ENCODE measurements around the gene ISM1. TPM values are rescaled to one million over a fixed set of nuclear protein-coding genes. Genes with fewer than 3 reads are reported as not detected.

ISM1 gene
- total RNA-seq, 1 donor from 2014 or later: 0.36 TPM

DNA sequence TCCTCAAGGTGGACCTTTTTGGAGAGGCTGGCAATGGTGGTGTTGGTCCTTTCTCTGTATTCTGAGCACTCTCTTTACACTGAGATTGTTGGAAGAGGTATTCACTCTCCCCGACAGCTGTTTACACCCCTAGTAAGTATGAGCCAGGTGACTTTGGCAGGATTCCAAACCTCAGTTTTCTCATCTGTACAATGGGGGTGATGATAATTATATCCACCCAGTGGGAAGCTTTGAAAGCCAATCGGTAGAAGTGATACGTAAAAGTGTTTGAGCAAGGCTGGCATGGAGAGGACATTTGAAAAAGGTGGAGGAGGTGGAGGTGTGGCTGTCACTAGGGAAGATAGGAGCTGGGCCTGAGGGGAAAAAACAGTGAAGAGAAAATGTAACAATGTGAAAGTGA lies 35.5 kb downstream of the ISM1 start:
- Mint-ChIP-seq H3K36me3 (ENCODE audit: insufficient read depth) (no peaks in the 10 kb centered on the region), H3K4me1 (ENCODE audit: low read depth) (peaks cover 7% of the 10 kb centered on the region), H3K9me3 (ENCODE audit: low read depth) (no peaks in the 10 kb centered on the region), H3K4me3 (ENCODE audit: low read depth) (no peak overlapping the region), H3K27ac (no peak overlapping the region), H3K27me3 (peaks cover 6% of the 10 kb centered on the region)
- TF ChIP-seq, protein P1, sequence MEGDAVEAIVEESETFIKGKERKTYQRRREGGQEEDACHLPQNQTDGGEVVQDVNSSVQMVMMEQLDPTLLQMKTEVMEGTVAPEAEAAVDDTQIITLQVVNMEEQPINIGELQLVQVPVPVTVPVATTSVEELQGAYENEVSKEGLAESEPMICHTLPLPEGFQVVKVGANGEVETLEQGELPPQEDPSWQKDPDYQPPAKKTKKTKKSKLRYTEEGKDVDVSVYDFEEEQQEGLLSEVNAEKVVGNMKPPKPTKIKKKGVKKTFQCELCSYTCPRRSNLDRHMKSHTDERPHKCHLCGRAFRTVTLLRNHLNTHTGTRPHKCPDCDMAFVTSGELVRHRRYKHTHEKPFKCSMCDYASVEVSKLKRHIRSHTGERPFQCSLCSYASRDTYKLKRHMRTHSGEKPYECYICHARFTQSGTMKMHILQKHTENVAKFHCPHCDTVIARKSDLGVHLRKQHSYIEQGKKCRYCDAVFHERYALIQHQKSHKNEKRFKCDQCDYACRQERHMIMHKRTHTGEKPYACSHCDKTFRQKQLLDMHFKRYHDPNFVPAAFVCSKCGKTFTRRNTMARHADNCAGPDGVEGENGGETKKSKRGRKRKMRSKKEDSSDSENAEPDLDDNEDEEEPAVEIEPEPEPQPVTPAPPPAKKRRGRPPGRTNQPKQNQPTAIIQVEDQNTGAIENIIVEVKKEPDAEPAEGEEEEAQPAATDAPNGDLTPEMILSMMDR (IDR thresholded peaks at IDR 0.05; ENCODE audit: unreplicated experiment): no peak
- DNase-seq (ENCODE audit: low spot score, unreplicated experiment): no peak

DNA sequence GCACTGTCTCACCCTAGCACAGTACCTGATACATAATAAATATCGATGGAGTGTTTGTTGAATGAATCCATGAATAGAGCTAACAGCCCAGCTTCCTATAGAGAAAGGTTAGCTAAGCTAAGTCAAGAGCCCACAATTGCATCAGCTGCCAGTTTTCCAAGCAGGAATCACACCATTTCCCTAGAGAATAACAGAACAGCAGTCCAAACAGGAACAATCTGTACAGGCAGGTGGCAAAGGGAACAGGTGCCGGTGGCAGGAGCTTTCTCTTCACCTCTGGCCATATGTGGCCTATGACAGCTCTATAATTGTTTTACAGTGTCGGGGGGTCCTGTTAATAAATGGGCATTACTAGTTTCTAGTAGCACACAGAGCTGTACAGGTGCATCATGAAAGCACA lies 38.8 kb downstream of the ISM1 start:
- TF ChIP-seq, protein P1 (IDR thresholded peaks at IDR 0.05; ENCODE audit: unreplicated experiment): no peak
- H3K27me3 Mint-ChIP-seq: no peaks in the 10 kb centered on the region
- peaks cover 15% of the 10 kb centered on the region for H3K4me1 Mint-ChIP-seq (ENCODE audit: low read depth)
- DNase-seq (ENCODE audit: low spot score, unreplicated experiment): no peak
- no peaks in the 10 kb centered on the region for H3K36me3 Mint-ChIP-seq (ENCODE audit: insufficient read depth)
- H3K9me3 Mint-ChIP-seq (ENCODE audit: low read depth): no peaks in the 10 kb centered on the region
- H3K4me3 Mint-ChIP-seq (ENCODE audit: low read depth): no peak overlapping the region
- H3K27ac Mint-ChIP-seq: no peak overlapping the region

DNA sequence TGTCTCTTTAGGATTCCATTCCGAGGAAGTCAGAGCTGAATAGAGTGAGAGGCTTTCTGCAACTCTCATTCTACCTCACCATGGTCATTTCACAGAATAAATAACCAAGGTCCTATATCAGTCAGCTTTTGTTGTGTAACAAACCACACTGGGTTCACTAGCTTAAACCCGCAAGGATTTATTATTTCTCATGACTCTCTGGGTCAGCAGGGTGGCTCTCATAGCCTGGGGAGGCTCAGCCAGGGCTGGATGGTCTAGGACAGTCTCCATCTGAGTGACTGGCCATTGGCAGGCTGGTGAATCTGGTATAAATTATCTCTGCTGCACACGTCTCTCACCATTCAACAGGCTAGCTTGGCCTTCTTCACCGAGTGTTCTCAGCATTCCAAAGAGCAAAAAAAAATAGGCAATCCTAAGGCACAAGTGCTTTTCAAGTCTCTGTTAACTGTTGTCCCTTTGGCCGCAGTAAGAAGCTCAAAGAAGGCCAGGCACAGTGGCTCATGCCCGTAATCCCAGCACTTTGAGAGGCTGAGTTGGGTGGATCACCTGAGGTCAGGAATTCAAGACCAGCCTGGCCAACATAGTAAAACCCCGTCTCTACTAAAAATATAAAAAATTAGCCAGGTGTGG lies 39.7 kb downstream of the ISM1 start:
- no peaks in the 10 kb centered on the region for H3K9me3 Mint-ChIP-seq (ENCODE audit: low read depth)

DNA sequence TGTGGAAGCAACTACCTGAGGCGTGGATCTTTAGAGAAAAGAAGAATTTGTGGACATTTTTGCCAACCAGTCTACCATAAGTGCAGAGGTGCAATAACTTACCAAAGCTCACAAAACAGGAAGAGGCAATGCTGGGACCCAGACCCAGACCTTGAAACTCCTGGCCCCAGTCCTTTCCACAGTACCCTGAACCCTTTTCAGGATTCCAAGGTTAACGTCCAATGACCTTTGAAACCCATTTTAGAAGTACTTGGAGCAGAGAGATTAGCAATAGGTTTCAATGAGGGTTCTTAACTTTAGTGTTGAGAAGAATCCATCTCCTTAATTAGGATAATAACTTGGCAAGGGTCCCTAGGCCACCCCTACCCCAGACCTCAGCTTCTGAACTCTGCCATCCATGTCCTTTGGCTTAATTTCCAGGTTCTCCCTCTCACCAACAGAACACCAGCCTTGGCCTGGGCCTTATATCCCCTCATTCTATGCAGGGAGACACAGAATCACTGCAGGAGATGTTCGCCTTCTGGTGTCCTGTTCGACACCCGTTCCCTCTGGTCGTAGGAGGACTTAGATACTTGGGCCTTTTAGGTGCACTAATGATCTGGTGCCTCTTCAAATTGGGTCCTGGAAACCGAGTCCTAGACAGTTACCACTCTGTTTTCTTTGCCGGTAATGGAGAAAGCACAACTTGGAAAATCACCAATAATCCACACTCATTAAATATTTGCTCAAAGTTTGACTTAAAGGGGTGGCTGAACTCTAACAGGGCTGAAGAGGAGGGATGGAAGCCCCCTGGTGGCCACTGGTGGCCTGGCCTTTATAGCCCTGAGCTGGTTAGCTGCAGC lies 40.6 kb downstream of the ISM1 start:
- TF ChIP-seq, protein P1 (IDR thresholded peaks at IDR 0.05; ENCODE audit: unreplicated experiment): peak; percentile 84
- no peak overlapping the region for H3K27ac Mint-ChIP-seq
- no peaks in the 10 kb centered on the region for H3K9me3 Mint-ChIP-seq (ENCODE audit: low read depth)
- peak; percentile 26 for DNase-seq (ENCODE audit: low spot score, unreplicated experiment)
- H3K4me3 Mint-ChIP-seq (ENCODE audit: low read depth): no peak overlapping the region
- H3K27me3 Mint-ChIP-seq: no peaks in the 10 kb centered on the region
- H3K4me1 Mint-ChIP-seq (ENCODE audit: low read depth): peaks cover 15% of the 10 kb centered on the region
- H3K36me3 Mint-ChIP-seq (ENCODE audit: insufficient read depth): no peaks in the 10 kb centered on the region

More for the DNA sequence above, 39.7 kb downstream of the ISM1 start:
- Mint-ChIP-seq H3K4me1 (ENCODE audit: low read depth) (peaks cover 15% of the 10 kb centered on the region), H3K27ac (no peak overlapping the region), H3K27me3 (no peaks in the 10 kb centered on the region), H3K4me3 (ENCODE audit: low read depth) (no peak overlapping the region), H3K36me3 (ENCODE audit: insufficient read depth) (no peaks in the 10 kb centered on the region)
- DNase-seq (ENCODE audit: low spot score, unreplicated experiment): no peak
- TF ChIP-seq, protein P1 (IDR thresholded peaks at IDR 0.05; ENCODE audit: unreplicated experiment): no peak

DNA sequence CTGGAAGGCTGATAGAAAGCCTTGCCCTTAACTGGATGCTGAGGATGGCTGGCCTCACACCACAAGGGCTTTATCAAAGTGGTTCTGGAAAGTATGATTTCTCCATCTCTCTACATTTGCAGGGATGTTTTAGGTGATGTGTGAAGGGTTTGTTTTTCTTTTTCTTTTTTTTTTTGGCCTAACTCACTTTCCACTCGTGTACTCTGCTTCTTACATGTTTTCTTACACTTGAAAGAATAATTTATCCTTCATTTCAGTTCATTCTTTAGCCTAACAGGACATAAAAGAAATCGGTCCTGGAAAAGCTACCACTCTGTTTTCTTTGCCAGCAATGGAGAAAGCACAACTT lies 41.2 kb downstream of the ISM1 start:
- TF ChIP-seq, protein P1 (IDR thresholded peaks at IDR 0.05; ENCODE audit: unreplicated experiment): no peak
- H3K27ac Mint-ChIP-seq: no peak overlapping the region
- H3K4me3 Mint-ChIP-seq (ENCODE audit: low read depth): no peak overlapping the region
- DNase-seq (ENCODE audit: low spot score, unreplicated experiment): no peak
- H3K27me3 Mint-ChIP-seq: no peaks in the 10 kb centered on the region
- H3K36me3 Mint-ChIP-seq (ENCODE audit: insufficient read depth): no peaks in the 10 kb centered on the region
- H3K9me3 Mint-ChIP-seq (ENCODE audit: low read depth): no peaks in the 10 kb centered on the region
- H3K4me1 Mint-ChIP-seq (ENCODE audit: low read depth): peaks cover 15% of the 10 kb centered on the region

Measured in progenitor cell of endocrine pancreas (in vitro differentiated cells).